ENCODE data around the gene BLZF1. TPM values are rescaled to one million over a fixed set of nuclear protein-coding genes. Genes with fewer than 3 reads are reported as not detected.

BLZF1 gene
- polyA plus RNA-seq, 2 donors, result 20.4 to 22.0 TPM

- H3K27ac ChIP-seq (ENCODE audit: low read depth in 2 of 2, low read length in 1 of 2), result no peak overlapping the region
- H3K36me3 ChIP-seq (ENCODE audit: control insufficient read depth in 2 of 2, insufficient read depth in 2 of 2, low read length in 1 of 2), result no peaks in the 10 kb centered on the region
- no peak overlapping the region for H3K4me3 ChIP-seq (ENCODE audit: low read depth in 1 of 2, low read length in 2 of 2)
- no peaks in the 10 kb centered on the region for H3K4me1 ChIP-seq (ENCODE audit: control insufficient read depth in 2 of 2, insufficient read depth in 2 of 2, low read length in 1 of 2)
- 89% methylated on average over 2 of the region's 2 CpGs for WGBS, 2 donors
- H3K9me3 ChIP-seq (ENCODE audit: control insufficient read depth in 2 of 2, insufficient read depth in 1 of 2, low read depth in 1 of 2, low read length in 1 of 2), result no peaks in the 10 kb centered on the region
- H3K27me3 ChIP-seq (ENCODE audit: control insufficient read depth in 1 of 2, insufficient read depth in 2 of 2, low read length in 2 of 2), result no peaks in the 10 kb centered on the region
Observed at GRCh38 chr1:169347688-169348382, 20.2 kb upstream of the BLZF1 start.

GRCh38 chr1:169348383-169349036 is 19.5 kb upstream of the BLZF1 start:
- Histone ChIP-seq H3K27ac (ENCODE audit: low read depth in 2 of 2, low read length in 1 of 2) (no peak overlapping the region), H3K4me3 (ENCODE audit: low read depth in 1 of 2, low read length in 2 of 2) (no peak overlapping the region), H3K4me1 (ENCODE audit: control insufficient read depth in 2 of 2, insufficient read depth in 2 of 2, low read length in 1 of 2) (no peaks in the 10 kb centered on the region), H3K27me3 (ENCODE audit: control insufficient read depth in 1 of 2, insufficient read depth in 2 of 2, low read length in 2 of 2) (no peaks in the 10 kb centered on the region), H3K9me3 (ENCODE audit: control insufficient read depth in 2 of 2, insufficient read depth in 1 of 2, low read depth in 1 of 2, low read length in 1 of 2) (no peaks in the 10 kb centered on the region), H3K36me3 (ENCODE audit: control insufficient read depth in 2 of 2, insufficient read depth in 2 of 2, low read length in 1 of 2) (no peaks in the 10 kb centered on the region)
- 40 to 44% methylated on average over 5 of the region's 5 CpGs for WGBS, 2 donors

- H3K27ac ChIP-seq (ENCODE audit: low read depth in 2 of 2, low read length in 1 of 2), result no peak overlapping the region
- 93 to 94% methylated on average over 1 of the region's 1 CpG for WGBS, 2 donors
- no peaks in the 10 kb centered on the region for H3K4me1 ChIP-seq (ENCODE audit: control insufficient read depth in 2 of 2, insufficient read depth in 2 of 2, low read length in 1 of 2)
- no peak overlapping the region for H3K4me3 ChIP-seq (ENCODE audit: low read depth in 1 of 2, low read length in 2 of 2)
- no peaks in the 10 kb centered on the region for H3K36me3 ChIP-seq (ENCODE audit: control insufficient read depth in 2 of 2, insufficient read depth in 2 of 2, low read length in 1 of 2)
- H3K27me3 ChIP-seq (ENCODE audit: control insufficient read depth in 1 of 2, insufficient read depth in 2 of 2, low read length in 2 of 2), result no peaks in the 10 kb centered on the region
- no peaks in the 10 kb centered on the region for H3K9me3 ChIP-seq (ENCODE audit: control insufficient read depth in 2 of 2, insufficient read depth in 1 of 2, low read depth in 1 of 2, low read length in 1 of 2)
Observed at GRCh38 chr1:169360415-169360814, 7.6 kb upstream of the BLZF1 start.

- 83 to 88% methylated on average over 7 of the region's 7 CpGs for WGBS, 2 donors
- H3K27ac ChIP-seq (ENCODE audit: low read depth in 2 of 2, low read length in 1 of 2), result no peak overlapping the region
Observed at GRCh38 chr1:169361281-169361680, 6.7 kb upstream of the BLZF1 start.

GRCh38 chr1:169363046-169363730 is 4.8 kb upstream of the BLZF1 start:
- Histone ChIP-seq H3K4me1 (ENCODE audit: control insufficient read depth in 2 of 2, insufficient read depth in 2 of 2, low read length in 1 of 2) (no peaks in the 10 kb centered on the region), H3K36me3 (ENCODE audit: control insufficient read depth in 2 of 2, insufficient read depth in 2 of 2, low read length in 1 of 2) (no peaks in the 10 kb centered on the region), H3K4me3 (ENCODE audit: low read depth in 1 of 2, low read length in 2 of 2) (no peak overlapping the region), H3K9me3 (ENCODE audit: control insufficient read depth in 2 of 2, insufficient read depth in 1 of 2, low read depth in 1 of 2, low read length in 1 of 2) (no peaks in the 10 kb centered on the region), H3K27ac (ENCODE audit: low read depth in 2 of 2, low read length in 1 of 2) (no peak overlapping the region), H3K27me3 (ENCODE audit: control insufficient read depth in 1 of 2, insufficient read depth in 2 of 2, low read length in 2 of 2) (no peaks in the 10 kb centered on the region)
- 58 to 60% methylated on average over 5 of the region's 5 CpGs for WGBS, 2 donors

More at GRCh38 chr1:169361281-169361680, 6.7 kb upstream of the BLZF1 start:
- Histone ChIP-seq H3K36me3 (ENCODE audit: control insufficient read depth in 2 of 2, insufficient read depth in 2 of 2, low read length in 1 of 2) (no peaks in the 10 kb centered on the region), H3K9me3 (ENCODE audit: control insufficient read depth in 2 of 2, insufficient read depth in 1 of 2, low read depth in 1 of 2, low read length in 1 of 2) (no peaks in the 10 kb centered on the region), H3K4me3 (ENCODE audit: low read depth in 1 of 2, low read length in 2 of 2) (no peak overlapping the region), H3K27me3 (ENCODE audit: control insufficient read depth in 1 of 2, insufficient read depth in 2 of 2, low read length in 2 of 2) (no peaks in the 10 kb centered on the region), H3K4me1 (ENCODE audit: control insufficient read depth in 2 of 2, insufficient read depth in 2 of 2, low read length in 1 of 2) (no peaks in the 10 kb centered on the region)

GRCh38 chr1:169364948-169365347 is 3.0 kb upstream of the BLZF1 start:
- H3K27ac ChIP-seq (ENCODE audit: low read depth in 2 of 2, low read length in 1 of 2), result peak overlapping the region in 1 of 2 donors; percentile 34
- no peak overlapping the region for H3K4me3 ChIP-seq (ENCODE audit: low read depth in 1 of 2, low read length in 2 of 2)
- H3K27me3 ChIP-seq (ENCODE audit: control insufficient read depth in 1 of 2, insufficient read depth in 2 of 2, low read length in 2 of 2), result no peaks in the 10 kb centered on the region
- peaks cover 0 to 2% of the 10 kb centered on the region in 2 donors for H3K36me3 ChIP-seq (ENCODE audit: control insufficient read depth in 2 of 2, insufficient read depth in 2 of 2, low read length in 1 of 2)
- no peaks in the 10 kb centered on the region for H3K9me3 ChIP-seq (ENCODE audit: control insufficient read depth in 2 of 2, insufficient read depth in 1 of 2, low read depth in 1 of 2, low read length in 1 of 2)
- WGBS, 2 donors, result 90 to 97% methylated on average over 2 of the region's 2 CpGs
- H3K4me1 ChIP-seq (ENCODE audit: control insufficient read depth in 2 of 2, insufficient read depth in 2 of 2, low read length in 1 of 2), result no peaks in the 10 kb centered on the region

GRCh38 chr1:169367096-169367685 is 804 bp upstream of the BLZF1 start:
- peak overlapping the region; percentile 74 to 90 for H3K27ac ChIP-seq (ENCODE audit: low read depth in 2 of 2, low read length in 1 of 2)
- peaks cover 0 to 4% of the 10 kb centered on the region in 2 donors for H3K36me3 ChIP-seq (ENCODE audit: control insufficient read depth in 2 of 2, insufficient read depth in 2 of 2, low read length in 1 of 2)
- no peaks in the 10 kb centered on the region for H3K27me3 ChIP-seq (ENCODE audit: control insufficient read depth in 1 of 2, insufficient read depth in 2 of 2, low read length in 2 of 2)
- H3K4me3 ChIP-seq (ENCODE audit: low read depth in 1 of 2, low read length in 2 of 2), result peak overlapping the region; percentile 75 to 97
- H3K9me3 ChIP-seq (ENCODE audit: control insufficient read depth in 2 of 2, insufficient read depth in 1 of 2, low read depth in 1 of 2, low read length in 1 of 2), result no peaks in the 10 kb centered on the region
- whole genome bisulfite sequencing, 2 donors, result 7 to 12% methylated on average over 15 of the region's 15 CpGs
- no peaks in the 10 kb centered on the region for H3K4me1 ChIP-seq (ENCODE audit: control insufficient read depth in 2 of 2, insufficient read depth in 2 of 2, low read length in 1 of 2)

- H3K4me1 ChIP-seq (ENCODE audit: control insufficient read depth in 2 of 2, insufficient read depth in 2 of 2, low read length in 1 of 2), result no peaks in the 10 kb centered on the region
- peaks cover 0 to 4% of the 10 kb centered on the region in 2 donors for H3K36me3 ChIP-seq (ENCODE audit: control insufficient read depth in 2 of 2, insufficient read depth in 2 of 2, low read length in 1 of 2)
- H3K9me3 ChIP-seq (ENCODE audit: control insufficient read depth in 2 of 2, insufficient read depth in 1 of 2, low read depth in 1 of 2, low read length in 1 of 2), result no peaks in the 10 kb centered on the region
- peak overlapping the region; percentile 90 to 91 for H3K27ac ChIP-seq (ENCODE audit: low read depth in 2 of 2, low read length in 1 of 2)
- H3K27me3 ChIP-seq (ENCODE audit: control insufficient read depth in 1 of 2, insufficient read depth in 2 of 2, low read length in 2 of 2), result no peaks in the 10 kb centered on the region
- 1% methylated on average over 16 of the region's 16 CpGs for WGBS, 2 donors
- H3K4me3 ChIP-seq (ENCODE audit: low read depth in 1 of 2, low read length in 2 of 2), result peak overlapping the region; percentile 75 to 97
Observed at GRCh38 chr1:169368406-169368769, 393 bp downstream of the BLZF1 start.

- peaks cover 0 to 4% of the 10 kb centered on the region in 2 donors for H3K36me3 ChIP-seq (ENCODE audit: control insufficient read depth in 2 of 2, insufficient read depth in 2 of 2, low read length in 1 of 2)
Observed at GRCh38 chr1:169371404-169371803, 3.4 kb downstream of the BLZF1 start.

More at GRCh38 chr1:169371404-169371803, 3.4 kb downstream of the BLZF1 start:
- H3K27ac ChIP-seq (ENCODE audit: low read depth in 2 of 2, low read length in 1 of 2), result no peak overlapping the region
- no peaks in the 10 kb centered on the region for H3K4me1 ChIP-seq (ENCODE audit: control insufficient read depth in 2 of 2, insufficient read depth in 2 of 2, low read length in 1 of 2)
- H3K27me3 ChIP-seq (ENCODE audit: control insufficient read depth in 1 of 2, insufficient read depth in 2 of 2, low read length in 2 of 2), result no peaks in the 10 kb centered on the region
- H3K4me3 ChIP-seq (ENCODE audit: low read depth in 1 of 2, low read length in 2 of 2), result no peak overlapping the region
- WGBS, 2 donors, result 69 to 74% methylated on average over 1 of the region's 1 CpG
- no peaks in the 10 kb centered on the region for H3K9me3 ChIP-seq (ENCODE audit: control insufficient read depth in 2 of 2, insufficient read depth in 1 of 2, low read depth in 1 of 2, low read length in 1 of 2)
